ENCODE data around the gene DNLZ.

Gene DNLZ

GRCh38 chr9:136313111-136314055 is 50.2 kb downstream of the DNLZ start:
- no peak for DNase-seq

GRCh38 chr9:136312436-136312835 is 51.1 kb downstream of the DNLZ start:
- no peak for DNase-seq

GRCh38 chr9:136312009-136312375 is 51.6 kb downstream of the DNLZ start:
- DNase-seq: no peak

- DNase-seq: no peak
Measured at GRCh38 chr9:136311051-136312008, 52.2 kb downstream of the DNLZ start.

- DNase-seq: no peak
Measured at GRCh38 chr9:136310273-136311030, 53.1 kb downstream of the DNLZ start.

GRCh38 chr9:136309806-136310220 is 53.7 kb downstream of the DNLZ start:
- no peak for DNase-seq
